ENCODE data around the gene ACTR8.

DNA sequence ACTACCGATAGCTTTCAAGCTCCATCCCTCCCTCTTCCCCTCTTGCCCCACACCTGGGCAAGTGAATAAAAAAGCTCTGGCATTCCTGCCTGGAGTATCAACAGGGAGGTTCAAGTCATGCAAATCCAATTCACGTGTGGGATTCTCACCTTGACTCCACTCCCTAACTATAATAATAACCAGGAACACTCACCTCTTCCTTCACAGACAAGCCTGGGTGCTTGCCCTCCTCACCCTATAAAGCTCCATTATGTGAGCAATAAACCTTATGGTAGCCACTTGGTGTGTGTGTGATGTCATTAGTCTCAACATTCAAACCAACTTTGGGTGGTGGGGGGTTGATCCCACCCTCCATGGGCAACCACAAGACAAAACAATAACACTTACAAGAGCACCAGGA, 52.3 kb downstream of the ACTR8 start:
- TF ChIP-seq, protein P1, sequence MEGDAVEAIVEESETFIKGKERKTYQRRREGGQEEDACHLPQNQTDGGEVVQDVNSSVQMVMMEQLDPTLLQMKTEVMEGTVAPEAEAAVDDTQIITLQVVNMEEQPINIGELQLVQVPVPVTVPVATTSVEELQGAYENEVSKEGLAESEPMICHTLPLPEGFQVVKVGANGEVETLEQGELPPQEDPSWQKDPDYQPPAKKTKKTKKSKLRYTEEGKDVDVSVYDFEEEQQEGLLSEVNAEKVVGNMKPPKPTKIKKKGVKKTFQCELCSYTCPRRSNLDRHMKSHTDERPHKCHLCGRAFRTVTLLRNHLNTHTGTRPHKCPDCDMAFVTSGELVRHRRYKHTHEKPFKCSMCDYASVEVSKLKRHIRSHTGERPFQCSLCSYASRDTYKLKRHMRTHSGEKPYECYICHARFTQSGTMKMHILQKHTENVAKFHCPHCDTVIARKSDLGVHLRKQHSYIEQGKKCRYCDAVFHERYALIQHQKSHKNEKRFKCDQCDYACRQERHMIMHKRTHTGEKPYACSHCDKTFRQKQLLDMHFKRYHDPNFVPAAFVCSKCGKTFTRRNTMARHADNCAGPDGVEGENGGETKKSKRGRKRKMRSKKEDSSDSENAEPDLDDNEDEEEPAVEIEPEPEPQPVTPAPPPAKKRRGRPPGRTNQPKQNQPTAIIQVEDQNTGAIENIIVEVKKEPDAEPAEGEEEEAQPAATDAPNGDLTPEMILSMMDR (IDR thresholded peaks at IDR 0.05; ENCODE audit: low read depth, low read length, poor library complexity, severe bottlenecking) = no peak
- TF ChIP-seq EZH2phosphoT487 (IDR thresholded peaks at IDR 0.05; ENCODE audit: borderline replicate concordance, low read length) = no peak
